ENCODE results near the gene TNNC2.
A peak's percentile ranks its signal among the peaks of the same experiment; 100 is the strongest.

Gene TNNC2

GRCh38 chr20:45818239-45818638 lies 8.9 kb downstream of the TNNC2 start:
- H3K36me3 ChIP-seq (ENCODE audit: control insufficient read depth, insufficient read depth, low read length): peaks cover 37% of the 10 kb centered on the region
- H3K27me3 ChIP-seq (ENCODE audit: control insufficient read depth, insufficient read depth, low read length): peaks cover 4% of the 10 kb centered on the region
- no peaks in the 10 kb centered on the region for H3K4me1 ChIP-seq (ENCODE audit: control insufficient read depth, insufficient read depth, low read length)
- H3K4me3 ChIP-seq (ENCODE audit: low read depth, low read length): no peak overlapping the region
- no peak overlapping the region for H3K27ac ChIP-seq (ENCODE audit: low read depth, low read length)
- no peaks in the 10 kb centered on the region for H3K9me3 ChIP-seq (ENCODE audit: control insufficient read depth, insufficient read depth, low read length)
- no peak overlapping the region for H3K9ac ChIP-seq (ENCODE audit: low read depth, low read length)

DNA sequence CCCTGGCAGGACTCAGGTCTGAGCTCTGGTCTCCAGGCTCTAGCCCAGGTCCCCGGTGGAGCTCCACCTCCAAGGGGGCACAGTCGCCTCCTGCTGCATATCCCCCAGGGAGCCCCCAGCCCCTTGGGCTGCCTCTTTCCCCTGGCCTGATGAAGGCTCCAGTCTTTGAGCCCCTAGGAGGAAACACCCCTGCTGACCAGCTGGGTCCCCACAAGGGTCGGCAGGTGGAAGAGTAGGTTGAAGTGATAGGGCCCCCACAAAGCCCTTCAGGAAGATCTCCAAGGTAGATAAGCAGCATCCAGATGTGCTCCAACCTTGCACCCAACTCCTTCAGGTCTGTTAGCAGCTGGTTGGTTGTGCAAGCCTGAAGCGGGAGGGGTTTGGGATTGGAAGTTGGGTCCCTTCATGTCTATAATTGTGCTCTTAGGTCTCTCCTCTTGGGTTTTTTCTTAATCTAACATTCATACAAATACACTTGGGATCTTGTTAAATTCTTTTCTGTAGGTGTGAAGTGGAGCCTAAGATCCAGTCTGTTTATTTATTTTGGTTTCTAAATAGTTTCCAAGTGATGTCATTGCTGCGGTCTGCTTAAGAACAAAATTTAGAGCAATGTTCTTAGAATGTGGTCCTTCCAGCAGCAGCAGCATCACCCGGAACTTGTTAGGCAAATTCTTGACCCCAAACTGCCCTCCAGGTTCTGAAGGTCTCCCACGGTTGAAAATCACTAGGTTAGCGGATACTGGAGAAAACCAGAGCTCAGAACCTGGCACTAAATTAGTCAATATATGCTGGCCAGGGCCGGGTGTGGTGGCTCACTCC lies 9.5 kb downstream of the TNNC2 start:
- H3K9ac ChIP-seq (ENCODE audit: low read depth, low read length): no peak overlapping the region
- H3K4me1 ChIP-seq (ENCODE audit: control insufficient read depth, insufficient read depth, low read length): no peaks in the 10 kb centered on the region
- H3K27ac ChIP-seq (ENCODE audit: low read depth, low read length): peak overlapping the region; percentile 44
- peaks cover 37% of the 10 kb centered on the region for H3K36me3 ChIP-seq (ENCODE audit: control insufficient read depth, insufficient read depth, low read length)
- no peaks in the 10 kb centered on the region for H3K27me3 ChIP-seq (ENCODE audit: control insufficient read depth, insufficient read depth, low read length)
- H3K4me3 ChIP-seq (ENCODE audit: low read depth, low read length): no peak overlapping the region
- H3K9me3 ChIP-seq (ENCODE audit: control insufficient read depth, insufficient read depth, low read length): no peaks in the 10 kb centered on the region

DNA sequence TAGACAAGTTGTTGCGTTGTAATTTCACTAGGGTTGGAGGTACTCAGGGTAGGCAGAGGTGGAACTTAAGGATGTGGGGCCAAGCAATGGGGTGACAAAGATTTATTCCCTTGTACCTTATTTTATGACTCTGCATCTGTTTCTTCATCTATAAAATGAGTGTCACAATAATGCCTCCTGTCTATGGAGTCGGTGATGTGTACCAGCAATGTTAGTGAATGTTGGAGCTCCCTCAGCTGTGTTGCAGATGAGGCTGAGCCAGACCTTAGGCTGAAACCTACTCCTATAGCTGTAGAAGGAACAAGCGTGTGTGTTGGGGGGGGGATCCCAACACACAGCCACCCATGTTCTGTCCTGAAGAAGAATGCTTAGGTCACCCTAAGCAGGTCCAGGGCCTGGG lies 10.2 kb downstream of the TNNC2 start:
- H3K4me1 ChIP-seq (ENCODE audit: control insufficient read depth, insufficient read depth, low read length): no peaks in the 10 kb centered on the region
- H3K36me3 ChIP-seq (ENCODE audit: control insufficient read depth, insufficient read depth, low read length): peaks cover 37% of the 10 kb centered on the region
- no peak overlapping the region for H3K4me3 ChIP-seq (ENCODE audit: low read depth, low read length)
- H3K9ac ChIP-seq (ENCODE audit: low read depth, low read length): no peak overlapping the region
- H3K27ac ChIP-seq (ENCODE audit: low read depth, low read length): peak overlapping the region; percentile 44
- no peaks in the 10 kb centered on the region for H3K9me3 ChIP-seq (ENCODE audit: control insufficient read depth, insufficient read depth, low read length)
- H3K27me3 ChIP-seq (ENCODE audit: control insufficient read depth, insufficient read depth, low read length): no peaks in the 10 kb centered on the region

DNA sequence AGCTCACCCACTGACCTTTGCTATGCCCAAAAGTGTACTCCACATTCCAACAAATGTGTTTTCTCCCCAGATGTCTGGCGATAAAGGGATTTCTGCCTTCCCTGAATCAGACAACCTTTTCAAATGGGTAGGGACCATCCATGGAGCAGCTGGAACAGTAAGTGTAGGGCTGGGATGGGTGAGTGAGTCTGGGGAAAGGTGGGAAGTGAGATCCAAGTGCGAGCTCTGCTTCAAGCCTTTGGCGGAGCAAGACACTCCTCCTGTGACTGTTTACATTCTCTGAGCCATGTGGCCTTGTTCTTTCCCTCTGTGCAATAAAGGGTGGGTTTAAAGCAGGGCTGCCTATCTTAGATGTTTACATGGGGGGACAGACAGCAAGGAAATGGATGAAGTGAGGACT lies 12.8 kb downstream of the TNNC2 start:
- no peaks in the 10 kb centered on the region for H3K27me3 ChIP-seq (ENCODE audit: control insufficient read depth, insufficient read depth, low read length)
- no peak overlapping the region for H3K9ac ChIP-seq (ENCODE audit: low read depth, low read length)
- no peaks in the 10 kb centered on the region for H3K4me1 ChIP-seq (ENCODE audit: control insufficient read depth, insufficient read depth, low read length)
- H3K9me3 ChIP-seq (ENCODE audit: control insufficient read depth, insufficient read depth, low read length): no peaks in the 10 kb centered on the region
- H3K36me3 ChIP-seq (ENCODE audit: control insufficient read depth, insufficient read depth, low read length): peaks cover 60% of the 10 kb centered on the region
- H3K27ac ChIP-seq (ENCODE audit: low read depth, low read length): no peak overlapping the region
- H3K4me3 ChIP-seq (ENCODE audit: low read depth, low read length): peak overlapping the region; percentile 93; the same call in 1 of the 2 replicates

- Histone ChIP-seq H3K27me3 (ENCODE audit: control insufficient read depth, insufficient read depth, low read length) (no peaks in the 10 kb centered on the region), H3K9ac (ENCODE audit: low read depth, low read length) (peak overlapping the region; percentile 88), H3K4me3 (ENCODE audit: low read depth, low read length) (peak overlapping the region; percentile 93), H3K27ac (ENCODE audit: low read depth, low read length) (no peak overlapping the region), H3K36me3 (ENCODE audit: control insufficient read depth, insufficient read depth, low read length) (peaks cover 68% of the 10 kb centered on the region), H3K4me1 (ENCODE audit: control insufficient read depth, insufficient read depth, low read length) (no peaks in the 10 kb centered on the region), H3K9me3 (ENCODE audit: control insufficient read depth, insufficient read depth, low read length) (no peaks in the 10 kb centered on the region)
Measured at GRCh38 chr20:45813489-45813888, 13.6 kb downstream of the TNNC2 start.

DNA sequence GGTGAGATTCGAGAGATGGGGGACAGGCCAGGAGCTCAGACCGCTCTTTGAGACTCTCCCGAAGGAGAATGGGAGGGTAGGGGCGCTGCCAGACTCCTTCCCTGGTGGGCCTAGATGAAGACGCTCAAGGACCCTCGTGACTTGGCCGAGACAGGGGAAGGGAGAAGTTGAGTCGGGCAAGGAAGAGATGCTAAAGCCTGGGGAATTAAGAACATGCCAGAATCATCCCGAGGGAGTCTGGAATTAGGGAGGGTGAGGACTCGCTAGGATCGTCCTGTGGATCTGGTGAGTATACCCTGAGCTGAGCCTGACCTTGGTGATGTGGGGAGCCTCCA lies 14.1 kb downstream of the TNNC2 start:
- peaks cover 69% of the 10 kb centered on the region for H3K36me3 ChIP-seq (ENCODE audit: control insufficient read depth, insufficient read depth, low read length)
- no peaks in the 10 kb centered on the region for H3K4me1 ChIP-seq (ENCODE audit: control insufficient read depth, insufficient read depth, low read length)
- no peaks in the 10 kb centered on the region for H3K27me3 ChIP-seq (ENCODE audit: control insufficient read depth, insufficient read depth, low read length)
- peak overlapping the region; percentile 88 for H3K9ac ChIP-seq (ENCODE audit: low read depth, low read length)
- peak overlapping the region; percentile 82 for H3K27ac ChIP-seq (ENCODE audit: low read depth, low read length)
- H3K9me3 ChIP-seq (ENCODE audit: control insufficient read depth, insufficient read depth, low read length): no peaks in the 10 kb centered on the region
- peak overlapping the region; percentile 93 for H3K4me3 ChIP-seq (ENCODE audit: low read depth, low read length)

DNA sequence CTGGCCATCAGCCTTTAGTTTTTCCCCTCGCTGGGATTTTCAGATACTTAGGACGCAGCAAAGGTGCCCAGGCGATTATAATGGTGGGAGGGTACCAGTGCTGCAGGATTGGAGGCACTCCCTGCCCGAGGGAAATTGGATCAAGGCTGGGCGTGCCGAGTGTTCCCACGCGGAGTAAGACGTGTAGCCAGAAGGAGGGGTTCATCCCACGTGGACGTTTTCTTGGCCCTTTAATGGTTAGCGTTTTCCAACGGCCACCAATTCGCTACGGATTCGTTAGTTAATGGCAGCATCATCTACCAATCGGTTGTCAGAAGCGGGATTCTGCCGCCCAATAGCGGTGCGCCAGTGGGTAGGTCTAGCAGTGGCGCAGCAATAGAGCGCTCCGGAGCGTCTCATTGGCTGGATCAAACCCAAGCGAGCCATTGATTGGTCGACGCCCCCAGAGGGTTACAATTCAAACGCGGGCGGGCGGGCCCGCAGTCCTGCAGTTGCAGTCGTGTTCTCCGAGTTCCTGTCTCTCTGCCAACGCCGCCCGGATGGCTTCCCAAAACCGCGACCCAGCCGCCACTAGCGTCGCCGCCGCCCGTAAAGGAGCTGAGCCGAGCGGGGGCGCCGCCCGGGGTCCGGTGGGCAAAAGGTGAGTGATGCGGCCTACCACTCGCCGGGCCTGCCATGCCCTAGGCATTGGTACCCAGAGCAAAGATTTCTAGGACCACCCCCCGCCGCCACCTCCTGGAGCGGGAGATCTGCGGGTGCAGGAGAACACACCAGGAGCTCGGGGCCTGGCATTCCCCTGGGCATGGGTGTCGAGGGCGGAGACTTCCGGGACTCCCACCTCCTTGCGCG lies 14.7 kb downstream of the TNNC2 start, which contains the start of gene UBE2C:
Gene UBE2C (plus strand): TSS at position 488 of the 849 bp plus-strand sequence. CDS start 52 bp downstream, at position 540.
- Histone ChIP-seq H3K9ac (ENCODE audit: low read depth, low read length) (peak within 1 kb of the TSS; percentile 88), H3K9me3 (ENCODE audit: control insufficient read depth, insufficient read depth, low read length) (no peaks in the 10 kb centered on the region), H3K36me3 (ENCODE audit: control insufficient read depth, insufficient read depth, low read length) (peaks cover 67% of the 10 kb centered on the region), H3K4me3 (ENCODE audit: low read depth, low read length) (peak within 1 kb of the TSS; percentile 93), H3K4me1 (ENCODE audit: control insufficient read depth, insufficient read depth, low read length) (no peaks in the 10 kb centered on the region), H3K27me3 (ENCODE audit: control insufficient read depth, insufficient read depth, low read length) (no peaks in the 10 kb centered on the region), H3K27ac (ENCODE audit: low read depth, low read length) (peak within 1 kb of the TSS; percentile 82)

- peaks cover 66% of the 10 kb centered on the region for H3K36me3 ChIP-seq (ENCODE audit: control insufficient read depth, insufficient read depth, low read length)
- no peaks in the 10 kb centered on the region for H3K4me1 ChIP-seq (ENCODE audit: control insufficient read depth, insufficient read depth, low read length)
- no peak overlapping the region for H3K4me3 ChIP-seq (ENCODE audit: low read depth, low read length)
- H3K27ac ChIP-seq (ENCODE audit: low read depth, low read length): no peak overlapping the region
- H3K9me3 ChIP-seq (ENCODE audit: control insufficient read depth, insufficient read depth, low read length): no peaks in the 10 kb centered on the region
- no peak overlapping the region for H3K9ac ChIP-seq (ENCODE audit: low read depth, low read length)
- no peaks in the 10 kb centered on the region for H3K27me3 ChIP-seq (ENCODE audit: control insufficient read depth, insufficient read depth, low read length)
Measured at GRCh38 chr20:45810191-45810970, 16.7 kb downstream of the TNNC2 start.

DNA sequence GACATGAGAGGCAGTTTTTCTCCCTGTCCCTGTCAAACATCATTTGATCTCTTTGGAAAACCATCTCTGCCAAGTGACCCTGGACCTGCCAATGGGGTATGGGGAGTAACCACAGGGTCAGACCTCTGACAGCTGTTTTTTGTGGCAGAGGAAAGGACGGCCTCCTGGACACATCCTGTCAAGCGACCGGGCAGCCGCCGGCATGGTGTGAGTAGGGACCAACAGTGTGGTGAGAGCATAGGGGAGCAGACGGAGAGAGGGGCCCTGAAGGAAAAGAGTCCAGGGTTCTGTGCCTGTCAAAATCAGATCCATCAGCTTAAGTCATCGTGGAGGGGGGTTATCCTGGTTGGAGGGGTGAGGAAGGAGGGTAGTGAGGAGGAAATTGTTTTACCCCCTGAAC lies 25.3 kb downstream of the TNNC2 start:
- Histone ChIP-seq H3K9me3 (ENCODE audit: control insufficient read depth, insufficient read depth, low read length) (no peaks in the 10 kb centered on the region), H3K4me1 (ENCODE audit: control insufficient read depth, insufficient read depth, low read length) (no peaks in the 10 kb centered on the region), H3K4me3 (ENCODE audit: low read depth, low read length) (no peak overlapping the region), H3K27me3 (ENCODE audit: control insufficient read depth, insufficient read depth, low read length) (no peaks in the 10 kb centered on the region), H3K36me3 (ENCODE audit: control insufficient read depth, insufficient read depth, low read length) (peaks cover 63% of the 10 kb centered on the region), H3K9ac (ENCODE audit: low read depth, low read length) (no peak overlapping the region), H3K27ac (ENCODE audit: low read depth, low read length) (no peak overlapping the region)

GRCh38 chr20:45798935-45799642 lies 28.0 kb downstream of the TNNC2 start:
- Histone ChIP-seq H3K9ac (ENCODE audit: low read depth, low read length) (no peak overlapping the region), H3K9me3 (ENCODE audit: control insufficient read depth, insufficient read depth, low read length) (no peaks in the 10 kb centered on the region), H3K36me3 (ENCODE audit: control insufficient read depth, insufficient read depth, low read length) (peaks cover 61% of the 10 kb centered on the region), H3K4me1 (ENCODE audit: control insufficient read depth, insufficient read depth, low read length) (no peaks in the 10 kb centered on the region), H3K4me3 (ENCODE audit: low read depth, low read length) (no peak overlapping the region), H3K27me3 (ENCODE audit: control insufficient read depth, insufficient read depth, low read length) (no peaks in the 10 kb centered on the region), H3K27ac (ENCODE audit: low read depth, low read length) (no peak overlapping the region)

Measured in HUES48 (cell line).